TTC549 (cell line): ENCODE data around the gene SP9.

ENCODE experiments used
- FAIRE-seq: peaks from 2 replicates; lab custom pipeline; 2012; peaks lifted over from hg19 to GRCh38; lab: Jason Lieb, UNC

Gene SP9

DNA sequence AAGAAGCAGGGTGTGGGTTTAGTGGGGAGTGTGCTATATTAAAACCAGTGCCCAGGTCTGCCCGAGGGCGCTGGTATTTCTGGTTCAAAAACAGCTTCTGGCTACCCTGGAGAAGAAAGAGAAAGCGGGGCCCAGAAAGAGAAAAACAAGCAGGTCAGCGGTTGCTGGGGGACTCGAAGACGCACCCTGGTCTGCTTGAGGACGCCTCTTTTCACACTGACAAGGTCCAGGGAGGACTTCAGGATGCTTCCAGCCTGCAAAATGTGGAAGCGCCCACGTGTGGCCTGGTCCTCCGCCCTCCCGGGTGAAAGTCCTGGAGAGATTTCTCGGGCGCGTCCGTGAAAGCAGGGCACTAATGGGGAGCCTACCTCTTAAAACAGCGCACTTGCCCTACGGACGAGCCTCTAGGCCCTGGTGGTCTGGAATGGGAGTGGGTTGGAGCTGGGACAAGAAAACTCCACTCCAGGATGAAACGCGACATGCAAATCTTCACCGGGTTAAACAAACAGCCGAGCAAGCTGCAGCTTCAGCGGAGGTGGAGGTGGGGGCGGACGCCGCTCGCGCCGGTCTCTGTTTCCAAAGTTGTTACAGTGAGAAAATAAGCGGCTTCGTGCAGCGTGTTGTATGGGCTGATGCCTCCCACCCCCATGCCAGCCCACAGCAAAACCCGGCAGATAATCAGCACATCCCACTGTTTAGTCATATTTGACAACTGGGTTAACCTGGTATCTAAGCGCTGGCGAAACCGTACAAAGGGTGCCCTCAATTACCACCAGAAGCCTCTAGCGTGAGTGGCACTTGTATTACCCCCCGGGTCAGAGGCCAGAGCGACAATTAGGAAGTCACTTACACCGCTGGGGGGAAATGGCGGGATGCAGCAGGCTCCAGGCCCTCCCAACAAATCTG is 1.1 kb upstream of the SP9 start:
- no peak for FAIRE-seq

DNA sequence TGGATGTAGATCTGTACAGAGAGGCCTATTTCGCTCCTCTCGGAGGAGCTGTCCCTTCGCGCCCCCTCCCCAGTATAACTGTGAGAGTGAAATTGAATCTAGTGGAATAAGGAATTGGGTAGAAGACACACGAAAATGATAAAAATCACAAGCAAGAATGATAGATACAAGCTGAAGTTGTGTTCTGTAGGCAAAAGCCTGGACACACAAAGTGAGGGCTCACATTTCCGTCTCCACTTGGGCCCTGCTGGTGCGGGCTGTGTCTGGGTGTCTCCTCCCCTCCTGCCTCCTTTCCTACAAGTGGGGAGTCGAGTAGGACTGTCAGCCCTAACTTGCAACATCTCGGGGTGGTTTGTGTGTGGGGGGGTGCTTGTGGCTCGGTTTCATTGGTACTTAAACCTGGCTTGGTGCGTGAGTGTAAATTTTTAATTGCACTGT is 457 bp upstream of the SP9 start:
- FAIRE-seq: no peak

- FAIRE-seq: no peak
Measured at GRCh38 chr2:174335254-174335987, 667 bp downstream of the SP9 start.

GRCh38 chr2:174335988-174336500 is 1.3 kb downstream of the SP9 start:
- no peak for FAIRE-seq

DNA sequence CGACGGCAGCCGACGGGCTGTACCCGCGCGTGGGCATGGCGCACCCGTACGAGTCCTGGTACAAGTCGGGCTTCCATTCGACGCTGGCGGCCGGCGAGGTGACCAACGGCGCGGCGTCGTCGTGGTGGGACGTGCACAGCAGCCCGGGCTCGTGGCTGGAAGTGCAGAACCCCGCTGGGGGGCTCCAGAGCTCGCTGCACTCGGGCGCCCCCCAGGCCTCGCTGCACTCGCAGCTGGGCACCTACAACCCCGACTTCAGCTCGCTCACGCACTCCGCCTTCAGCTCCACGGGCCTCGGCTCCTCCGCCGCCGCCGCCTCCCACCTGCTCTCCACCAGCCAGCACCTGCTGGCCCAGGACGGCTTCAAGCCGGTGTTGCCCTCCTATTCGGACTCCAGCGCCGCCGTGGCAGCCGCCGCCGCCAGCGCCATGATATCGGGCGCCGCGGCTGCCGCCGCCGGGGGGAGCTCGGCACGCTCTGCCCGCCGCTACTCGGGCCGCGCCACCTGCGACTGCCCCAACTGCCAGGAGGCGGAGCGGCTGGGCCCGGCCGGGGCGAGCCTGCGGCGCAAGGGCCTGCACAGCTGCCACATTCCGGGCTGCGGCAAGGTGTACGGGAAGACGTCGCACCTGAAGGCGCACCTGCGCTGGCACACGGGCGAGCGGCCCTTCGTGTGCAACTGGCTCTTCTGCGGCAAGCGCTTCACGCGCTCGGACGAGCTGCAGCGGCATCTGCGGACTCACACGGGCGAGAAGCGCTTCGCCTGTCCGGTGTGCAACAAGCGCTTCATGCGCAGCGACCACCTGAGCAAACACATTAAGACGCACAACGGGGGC is 2.0 kb downstream of the SP9 start:
- no peak for FAIRE-seq

GRCh38 chr2:174337337-174338146 is 2.8 kb downstream of the SP9 start:
- FAIRE-seq: no peak

- FAIRE-seq: no peak
Measured at GRCh38 chr2:174338147-174338605, 3.4 kb downstream of the SP9 start.

DNA sequence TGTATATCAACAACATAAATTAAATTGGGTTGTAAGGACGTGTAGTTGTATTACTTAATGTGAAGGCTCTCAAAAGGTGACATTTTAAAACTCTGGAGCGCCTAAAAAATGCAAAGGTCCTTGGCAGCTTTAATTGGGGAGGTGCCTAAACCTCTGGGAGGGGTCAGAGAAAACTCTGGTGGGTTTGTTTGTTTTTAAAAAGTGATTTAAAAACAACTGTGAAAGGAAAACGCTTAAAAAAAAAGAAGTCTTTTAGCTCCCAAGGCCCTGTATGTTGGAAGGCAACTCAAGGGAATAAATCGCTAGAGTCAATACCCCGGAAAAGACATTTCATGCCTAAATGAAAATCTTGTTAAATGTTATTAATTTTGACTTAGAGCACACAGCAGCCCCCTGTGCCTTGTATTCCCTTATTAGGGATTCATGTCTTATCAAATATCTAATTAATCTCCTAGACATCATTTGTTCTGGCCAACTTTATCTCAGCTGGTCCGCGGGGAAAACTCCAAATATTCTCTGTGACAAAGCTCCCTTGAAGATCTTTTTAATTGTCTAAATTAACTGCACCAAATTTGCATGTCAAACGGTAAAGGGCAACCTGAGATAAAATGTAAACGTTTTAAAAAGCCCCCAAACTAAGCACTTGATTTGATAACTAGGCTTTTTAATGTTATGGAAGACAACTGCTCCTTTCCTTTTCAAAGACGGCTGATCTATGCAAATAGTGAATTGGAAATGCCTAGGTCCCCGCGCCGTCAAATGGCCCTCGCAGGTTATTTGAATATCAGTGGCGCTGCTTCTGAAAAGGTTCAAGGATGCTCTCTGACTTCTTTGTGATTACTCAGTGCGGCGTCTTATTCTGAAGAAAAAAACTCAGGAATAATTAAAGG is 4.2 kb downstream of the SP9 start:
- FAIRE-seq: no peak

- FAIRE-seq: no peak
Measured at GRCh38 chr2:174339561-174340399, 5.0 kb downstream of the SP9 start.

DNA sequence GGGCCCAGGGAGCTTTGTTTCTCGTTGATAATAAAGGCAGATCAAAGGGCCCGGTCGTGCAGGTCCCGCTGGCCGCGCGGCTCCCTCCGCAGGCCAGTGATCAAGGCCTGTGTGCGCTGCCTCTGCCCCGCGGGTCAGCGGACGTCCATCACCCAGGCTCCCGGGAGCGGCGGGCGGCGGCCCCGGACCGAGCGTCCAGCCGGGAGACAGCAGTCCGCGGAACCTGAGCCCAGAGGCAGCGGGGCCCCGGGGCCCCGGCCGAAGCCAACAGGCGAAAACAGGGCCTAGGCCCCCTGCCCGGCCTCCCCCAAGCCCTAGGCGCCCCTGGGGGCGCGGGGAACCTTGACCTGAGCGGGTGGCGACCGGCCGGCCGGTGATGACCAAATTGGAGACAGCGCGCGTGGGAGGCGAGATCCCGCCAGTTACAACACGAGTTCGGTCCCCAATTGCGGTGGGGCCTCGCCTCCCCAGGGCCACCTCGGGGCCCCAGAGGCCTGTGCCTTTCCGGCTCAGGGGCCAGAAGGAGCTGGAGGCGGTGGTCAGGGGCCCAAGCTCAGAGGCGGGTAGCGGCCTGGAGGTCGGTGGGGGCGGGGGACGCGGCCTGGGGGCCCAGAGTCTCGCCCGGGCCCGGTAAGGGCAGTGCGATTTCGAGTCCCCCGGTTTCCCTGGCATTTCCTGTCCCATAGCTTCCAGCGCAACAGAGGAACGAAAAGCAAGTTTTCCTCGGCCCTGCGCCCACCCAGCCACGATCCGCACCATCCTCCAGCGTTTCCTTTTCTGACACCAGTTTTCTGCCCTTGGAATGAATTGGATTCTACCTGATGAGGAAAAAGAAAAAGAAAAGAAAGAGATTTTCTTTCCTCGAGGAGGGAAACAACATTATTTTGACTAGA is 5.9 kb downstream of the SP9 start:
- no peak for FAIRE-seq

GRCh38 chr2:174341293-174341994 is 6.7 kb downstream of the SP9 start:
- FAIRE-seq: peak; percentile 82

- no peak for FAIRE-seq
Measured at GRCh38 chr2:174341995-174342685, 7.4 kb downstream of the SP9 start.

- no peak for FAIRE-seq
Measured at GRCh38 chr2:174342686-174343342, 8.1 kb downstream of the SP9 start.

- FAIRE-seq: no peak
Measured at GRCh38 chr2:174343343-174343622, 8.5 kb downstream of the SP9 start.

- FAIRE-seq: no peak
Measured at GRCh38 chr2:174343623-174344455, 9.1 kb downstream of the SP9 start.
